ENCODE measurements around the gene SLC38A3. TPM values are rescaled to one million over a fixed set of nuclear protein-coding genes. Genes with fewer than 3 reads are reported as not detected.

Gene SLC38A3
- total and polyA plus RNA-seq, 2 experiments from 2014 or later, result 13.4 to 14.7 TPM

GRCh38 chr3:50269977-50270413 is 64.9 kb downstream of the SLC38A3 start:
- Histone ChIP-seq H3K36me3 (no peaks in the 10 kb centered on the region), H3K27me3 (peaks cover 19% of the 10 kb centered on the region), H3K4me1 (ENCODE audit: low read depth) (peaks cover 29% of the 10 kb centered on the region), H3K4me3 (no peak overlapping the region), H3K9me3 (ENCODE audit: low read depth) (no peaks in the 10 kb centered on the region), H3K27ac (no peak overlapping the region)
- no peak for DNase-seq (ENCODE audit: low read depth in 1 of 2, low spot score in 1 of 2)
- TF ChIP-seq, protein P1, sequence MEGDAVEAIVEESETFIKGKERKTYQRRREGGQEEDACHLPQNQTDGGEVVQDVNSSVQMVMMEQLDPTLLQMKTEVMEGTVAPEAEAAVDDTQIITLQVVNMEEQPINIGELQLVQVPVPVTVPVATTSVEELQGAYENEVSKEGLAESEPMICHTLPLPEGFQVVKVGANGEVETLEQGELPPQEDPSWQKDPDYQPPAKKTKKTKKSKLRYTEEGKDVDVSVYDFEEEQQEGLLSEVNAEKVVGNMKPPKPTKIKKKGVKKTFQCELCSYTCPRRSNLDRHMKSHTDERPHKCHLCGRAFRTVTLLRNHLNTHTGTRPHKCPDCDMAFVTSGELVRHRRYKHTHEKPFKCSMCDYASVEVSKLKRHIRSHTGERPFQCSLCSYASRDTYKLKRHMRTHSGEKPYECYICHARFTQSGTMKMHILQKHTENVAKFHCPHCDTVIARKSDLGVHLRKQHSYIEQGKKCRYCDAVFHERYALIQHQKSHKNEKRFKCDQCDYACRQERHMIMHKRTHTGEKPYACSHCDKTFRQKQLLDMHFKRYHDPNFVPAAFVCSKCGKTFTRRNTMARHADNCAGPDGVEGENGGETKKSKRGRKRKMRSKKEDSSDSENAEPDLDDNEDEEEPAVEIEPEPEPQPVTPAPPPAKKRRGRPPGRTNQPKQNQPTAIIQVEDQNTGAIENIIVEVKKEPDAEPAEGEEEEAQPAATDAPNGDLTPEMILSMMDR (IDR thresholded peaks at IDR 0.05; ENCODE audit: low read depth, low read length), result no peak

DNA sequence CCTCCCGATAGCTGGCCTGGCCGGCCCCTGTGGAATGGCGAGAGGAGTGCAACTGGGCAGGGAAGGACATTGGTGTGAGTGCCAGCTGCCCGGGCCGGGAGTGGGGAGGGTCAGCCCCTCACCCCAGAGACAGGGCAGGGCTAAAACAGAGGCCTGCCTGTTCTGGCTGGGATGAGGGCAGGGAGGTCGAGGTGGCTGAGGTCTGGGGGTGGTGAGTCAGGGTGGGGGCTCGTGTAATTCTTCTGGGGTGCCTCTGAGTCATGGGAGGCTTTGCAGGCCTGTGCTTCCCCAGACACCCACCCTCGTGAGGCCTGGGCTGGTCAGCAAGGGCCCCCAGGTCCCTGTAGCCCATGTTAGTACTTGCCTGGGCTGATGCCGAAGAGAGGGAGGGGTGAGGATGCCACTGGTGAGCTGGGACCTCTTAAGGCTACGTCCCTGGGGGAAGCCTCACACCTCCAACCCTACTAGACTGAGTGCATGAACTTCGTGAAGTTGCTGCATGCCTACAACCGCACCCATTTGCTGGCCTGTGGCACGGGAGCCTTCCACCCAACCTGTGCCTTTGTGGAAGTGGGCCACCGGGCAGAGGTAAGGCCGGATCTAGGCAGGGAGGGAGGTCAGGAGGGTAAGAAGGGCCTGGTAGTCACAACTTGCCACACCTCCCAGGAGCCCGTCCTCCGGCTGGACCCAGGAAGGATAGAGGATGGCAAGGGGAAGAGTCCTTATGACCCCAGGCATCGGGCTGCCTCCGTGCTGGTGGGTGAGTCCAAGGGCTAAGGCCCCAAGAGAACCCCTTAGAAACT is 65.6 kb downstream of the SLC38A3 start:
- TF ChIP-seq, protein P1 (IDR thresholded peaks at IDR 0.05; ENCODE audit: low read depth, low read length), result no peak
- Histone ChIP-seq H3K27ac (no peak overlapping the region), H3K9me3 (ENCODE audit: low read depth) (no peaks in the 10 kb centered on the region), H3K4me3 (no peak overlapping the region), H3K27me3 (peaks cover 25% of the 10 kb centered on the region), H3K4me1 (ENCODE audit: low read depth) (peaks cover 23% of the 10 kb centered on the region), H3K36me3 (no peaks in the 10 kb centered on the region)
- DNase-seq (ENCODE audit: low read depth in 1 of 2, low spot score in 1 of 2), result no peak

Other genes with a start within 250 kb of the SLC38A3 start
- gene RBM5, start 116.4 kb upstream of the SLC38A3 start, total RNA-seq, result 189 and 439 TPM in 2 replicates
- gene RBM5, start 116.4 kb upstream of the SLC38A3 start, polyA plus RNA-seq, result 130 and 172 TPM in 2 replicates
- 21.0 and 27.6 TPM in 2 replicates for gene SEMA3F, start 49.9 kb upstream of the SLC38A3 start, total RNA-seq
- 20.0 and 21.8 TPM in 2 replicates for gene SEMA3F, start 49.9 kb upstream of the SLC38A3 start, polyA plus RNA-seq
- not detected in 2 replicates for gene GNAT1, start 13.7 kb upstream of the SLC38A3 start, total RNA-seq
- not detected in 2 replicates for gene GNAT1, start 13.7 kb upstream of the SLC38A3 start, polyA plus RNA-seq
- 160 and 179 TPM in 2 replicates for gene GNAI2, start 30.9 kb downstream of the SLC38A3 start, total RNA-seq
- gene GNAI2, start 30.9 kb downstream of the SLC38A3 start, polyA plus RNA-seq, result 255 and 285 TPM in 2 replicates
- 16.7 and 25.9 TPM in 2 replicates for gene SEMA3B, start 63.9 kb downstream of the SLC38A3 start, total RNA-seq
- 20.6 and 23.1 TPM in 2 replicates for gene SEMA3B, start 63.9 kb downstream of the SLC38A3 start, polyA plus RNA-seq
- gene LSMEM2, start 73.8 kb downstream of the SLC38A3 start, total RNA-seq, result 26.4 and 29.2 TPM in 2 replicates
- 16.4 and 18.1 TPM in 2 replicates for gene LSMEM2, start 73.8 kb downstream of the SLC38A3 start, polyA plus RNA-seq
- gene IFRD2, start 87.2 kb downstream of the SLC38A3 start, total RNA-seq, result 61.0 and 75.3 TPM in 2 replicates
- 106 and 110 TPM in 2 replicates for gene IFRD2, start 87.2 kb downstream of the SLC38A3 start, polyA plus RNA-seq
- gene HYAL3, start 94.1 kb downstream of the SLC38A3 start, total RNA-seq, result 3.6 and 6.4 TPM in 2 replicates
- 2.4 and 6.2 TPM in 2 replicates for gene HYAL3, start 94.1 kb downstream of the SLC38A3 start, polyA plus RNA-seq
- 28.5 and 40.4 TPM in 2 replicates for gene NAA80, start 94.1 kb downstream of the SLC38A3 start, total RNA-seq
- gene NAA80, start 94.1 kb downstream of the SLC38A3 start, polyA plus RNA-seq, result 35.6 and 39.0 TPM in 2 replicates
- 3.4 and 5.0 TPM in 2 replicates for gene HYAL1, start 98.3 kb downstream of the SLC38A3 start, total RNA-seq
- gene HYAL1, start 98.3 kb downstream of the SLC38A3 start, polyA plus RNA-seq, result 3.3 and 4.3 TPM in 2 replicates
- gene HYAL2, start 117.5 kb downstream of the SLC38A3 start, total RNA-seq, result 116 and 124 TPM in 2 replicates
- 88.3 and 106 TPM in 2 replicates for gene HYAL2, start 117.5 kb downstream of the SLC38A3 start, polyA plus RNA-seq
- gene TUSC2, start 123.0 kb downstream of the SLC38A3 start, total RNA-seq, result 84.1 and 87.0 TPM in 2 replicates
- 66.4 and 76.6 TPM in 2 replicates for gene TUSC2, start 123.0 kb downstream of the SLC38A3 start, polyA plus RNA-seq
- gene RASSF1, start 135.6 kb downstream of the SLC38A3 start, total RNA-seq, result 13.0 and 23.1 TPM in 2 replicates
- 23.8 and 33.5 TPM in 2 replicates for gene RASSF1, start 135.6 kb downstream of the SLC38A3 start, polyA plus RNA-seq
- 0.56 and 2.8 TPM in 2 replicates for gene ZMYND10, start 140.5 kb downstream of the SLC38A3 start, total RNA-seq
- gene ZMYND10, start 140.5 kb downstream of the SLC38A3 start, polyA plus RNA-seq, result 1.3 and 1.8 TPM in 2 replicates
- 33.2 and 34.6 TPM in 2 replicates for gene NPRL2, start 145.5 kb downstream of the SLC38A3 start, total RNA-seq
- 51.9 and 64.4 TPM in 2 replicates for gene NPRL2, start 145.5 kb downstream of the SLC38A3 start, polyA plus RNA-seq
- 10.7 and 26.4 TPM in 2 replicates for gene CYB561D2, start 145.6 kb downstream of the SLC38A3 start, total RNA-seq
- gene CYB561D2, start 145.6 kb downstream of the SLC38A3 start, polyA plus RNA-seq, result 15.7 and 23.8 TPM in 2 replicates
- 67.0 and 67.9 TPM in 2 replicates for gene TMEM115, start 154.2 kb downstream of the SLC38A3 start, total RNA-seq
- gene TMEM115, start 154.2 kb downstream of the SLC38A3 start, polyA plus RNA-seq, result 48.2 and 57.9 TPM in 2 replicates

All from cardiac muscle cell (in vitro differentiated cells and primary cell).